Measurements from ENCODE around the gene AMZ2. TPM values are rescaled to one million over a fixed set of nuclear protein-coding genes. Genes with fewer than 3 reads are reported as not detected.
"Not testable (repeated sequence)": the region's sequence is repeated elsewhere in the genome, so short reads cannot be mapped to it uniquely, and the experiment has no call there.

AMZ2 gene
- total and polyA plus RNA-seq, 2 experiments from 2014 or later = 54.2 to 71.5 TPM

DNA sequence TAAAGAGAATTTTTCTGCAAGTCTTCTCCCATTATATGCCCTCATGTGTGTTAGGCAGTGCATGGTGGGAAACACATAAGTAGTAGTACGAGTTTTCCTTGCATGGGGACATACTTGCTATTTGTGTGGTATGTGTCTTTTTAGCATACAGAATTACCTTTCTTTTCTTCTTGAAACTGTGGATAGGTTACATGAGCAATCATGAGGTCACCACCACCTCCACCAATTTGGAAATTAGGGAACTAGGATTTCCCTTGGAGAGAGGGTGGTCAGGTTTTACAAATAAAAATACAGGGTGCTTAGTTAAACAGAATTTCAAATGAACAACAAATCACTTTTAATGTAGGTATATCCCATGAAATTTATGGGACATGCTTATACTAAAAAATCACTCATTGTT is 16.3 kb upstream of the AMZ2 start (continued):
- no peak for TF ChIP-seq ZNF462 (CRISPR knock-in tag; IDR thresholded peaks at IDR 0.05)
- no peak for TF ChIP-seq EZH2 (IDR thresholded peaks at IDR 0.05; ENCODE audit: low read depth, unreplicated experiment)
- no peak for TF ChIP-seq CREB1 (CRISPR knock-in tag; IDR thresholded peaks at IDR 0.05; ENCODE audit: low read depth)
- TF ChIP-seq POLR2AphosphoS5 (IDR thresholded peaks at IDR 0.05; ENCODE audit: low read depth) = no peak
- TF ChIP-seq NANOG (IDR thresholded peaks at IDR 0.05; ENCODE audit: borderline replicate concordance) = no peak
- no peak for TF ChIP-seq JUNB (IDR thresholded peaks at IDR 0.05; ENCODE audit: unreplicated experiment)
- TF ChIP-seq ZNF331 (CRISPR knock-in tag; IDR thresholded peaks at IDR 0.05; ENCODE audit: low read depth) = no peak
- TF ChIP-seq, protein P1, sequence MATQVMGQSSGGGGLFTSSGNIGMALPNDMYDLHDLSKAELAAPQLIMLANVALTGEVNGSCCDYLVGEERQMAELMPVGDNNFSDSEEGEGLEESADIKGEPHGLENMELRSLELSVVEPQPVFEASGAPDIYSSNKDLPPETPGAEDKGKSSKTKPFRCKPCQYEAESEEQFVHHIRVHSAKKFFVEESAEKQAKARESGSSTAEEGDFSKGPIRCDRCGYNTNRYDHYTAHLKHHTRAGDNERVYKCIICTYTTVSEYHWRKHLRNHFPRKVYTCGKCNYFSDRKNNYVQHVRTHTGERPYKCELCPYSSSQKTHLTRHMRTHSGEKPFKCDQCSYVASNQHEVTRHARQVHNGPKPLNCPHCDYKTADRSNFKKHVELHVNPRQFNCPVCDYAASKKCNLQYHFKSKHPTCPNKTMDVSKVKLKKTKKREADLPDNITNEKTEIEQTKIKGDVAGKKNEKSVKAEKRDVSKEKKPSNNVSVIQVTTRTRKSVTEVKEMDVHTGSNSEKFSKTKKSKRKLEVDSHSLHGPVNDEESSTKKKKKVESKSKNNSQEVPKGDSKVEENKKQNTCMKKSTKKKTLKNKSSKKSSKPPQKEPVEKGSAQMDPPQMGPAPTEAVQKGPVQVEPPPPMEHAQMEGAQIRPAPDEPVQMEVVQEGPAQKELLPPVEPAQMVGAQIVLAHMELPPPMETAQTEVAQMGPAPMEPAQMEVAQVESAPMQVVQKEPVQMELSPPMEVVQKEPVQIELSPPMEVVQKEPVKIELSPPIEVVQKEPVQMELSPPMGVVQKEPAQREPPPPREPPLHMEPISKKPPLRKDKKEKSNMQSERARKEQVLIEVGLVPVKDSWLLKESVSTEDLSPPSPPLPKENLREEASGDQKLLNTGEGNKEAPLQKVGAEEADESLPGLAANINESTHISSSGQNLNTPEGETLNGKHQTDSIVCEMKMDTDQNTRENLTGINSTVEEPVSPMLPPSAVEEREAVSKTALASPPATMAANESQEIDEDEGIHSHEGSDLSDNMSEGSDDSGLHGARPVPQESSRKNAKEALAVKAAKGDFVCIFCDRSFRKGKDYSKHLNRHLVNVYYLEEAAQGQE (IDR thresholded peaks at IDR 0.05; ENCODE audit: unreplicated experiment) = no peak
- no peak for TF ChIP-seq ZNF114 (CRISPR knock-in tag; IDR thresholded peaks at IDR 0.05)
- no peak for TF ChIP-seq ETS1 (IDR thresholded peaks at IDR 0.05)
- TF ChIP-seq EZH2phosphoT487 (IDR thresholded peaks at IDR 0.05; ENCODE audit: unreplicated experiment) = no peak

- not testable (repeated sequence) for H3K4me2 ChIP-seq; H3K27me3 ChIP-seq (ENCODE audit: insufficient read depth); H3K9me3 Mint-ChIP-seq; H3K79me2 ChIP-seq (replicated peaks; ENCODE audit: insufficient read depth); H3K36me3 ChIP-seq (ENCODE audit: insufficient read depth); H3K4me3 Mint-ChIP-seq; H3K9me2 ChIP-seq (ENCODE audit: insufficient read depth); H3K27ac Mint-ChIP-seq; ATAC-seq; H3K4me1 Mint-ChIP-seq; H3K27me3 Mint-ChIP-seq (ENCODE audit: insufficient read depth, low read depth, poor library complexity); H3K4me3 ChIP-seq; H3K27ac ChIP-seq (ENCODE audit: low read depth); DNase-seq (ENCODE audit: low spot score); H3K36me3 Mint-ChIP-seq (ENCODE audit: low read depth); H3F3A ChIP-seq (replicated peaks; ENCODE audit: low read depth); H2AFZ ChIP-seq; H4K20me1 ChIP-seq (replicated peaks; ENCODE audit: insufficient read depth); H3K4me1 ChIP-seq (ENCODE audit: insufficient read depth)
Measured at GRCh38 chr17:68232741-68233140, 15.1 kb upstream of the AMZ2 start.

GRCh38 chr17:68234726-68235335 is 13.0 kb upstream of the AMZ2 start:
- not testable (repeated sequence) for H3K4me3 ChIP-seq; H3F3A ChIP-seq (replicated peaks; ENCODE audit: low read depth); H3K27me3 ChIP-seq (ENCODE audit: insufficient read depth); H3K4me1 Mint-ChIP-seq; H3K4me2 ChIP-seq; H2AFZ ChIP-seq; H3K36me3 ChIP-seq (ENCODE audit: insufficient read depth); H4K20me1 ChIP-seq (replicated peaks; ENCODE audit: insufficient read depth); DNase-seq (ENCODE audit: low spot score); ATAC-seq; H3K4me3 Mint-ChIP-seq; H3K36me3 Mint-ChIP-seq (ENCODE audit: low read depth); H3K27me3 Mint-ChIP-seq (ENCODE audit: insufficient read depth, low read depth, poor library complexity); H3K9me3 Mint-ChIP-seq; H3K27ac ChIP-seq (ENCODE audit: low read depth); H3K79me2 ChIP-seq (replicated peaks; ENCODE audit: insufficient read depth); H3K27ac Mint-ChIP-seq; H3K9me2 ChIP-seq (ENCODE audit: insufficient read depth); H3K4me1 ChIP-seq (ENCODE audit: insufficient read depth)

Measured in GM23338 (cell line).